ENCODE results near the gene CD33.

- TF ChIP-seq, protein P1, sequence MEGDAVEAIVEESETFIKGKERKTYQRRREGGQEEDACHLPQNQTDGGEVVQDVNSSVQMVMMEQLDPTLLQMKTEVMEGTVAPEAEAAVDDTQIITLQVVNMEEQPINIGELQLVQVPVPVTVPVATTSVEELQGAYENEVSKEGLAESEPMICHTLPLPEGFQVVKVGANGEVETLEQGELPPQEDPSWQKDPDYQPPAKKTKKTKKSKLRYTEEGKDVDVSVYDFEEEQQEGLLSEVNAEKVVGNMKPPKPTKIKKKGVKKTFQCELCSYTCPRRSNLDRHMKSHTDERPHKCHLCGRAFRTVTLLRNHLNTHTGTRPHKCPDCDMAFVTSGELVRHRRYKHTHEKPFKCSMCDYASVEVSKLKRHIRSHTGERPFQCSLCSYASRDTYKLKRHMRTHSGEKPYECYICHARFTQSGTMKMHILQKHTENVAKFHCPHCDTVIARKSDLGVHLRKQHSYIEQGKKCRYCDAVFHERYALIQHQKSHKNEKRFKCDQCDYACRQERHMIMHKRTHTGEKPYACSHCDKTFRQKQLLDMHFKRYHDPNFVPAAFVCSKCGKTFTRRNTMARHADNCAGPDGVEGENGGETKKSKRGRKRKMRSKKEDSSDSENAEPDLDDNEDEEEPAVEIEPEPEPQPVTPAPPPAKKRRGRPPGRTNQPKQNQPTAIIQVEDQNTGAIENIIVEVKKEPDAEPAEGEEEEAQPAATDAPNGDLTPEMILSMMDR (IDR thresholded peaks at IDR 0.05; ENCODE audit: low read length): no peak
- TF ChIP-seq EZH2 (optimal IDR thresholded peaks at IDR 0.05; ENCODE audit: low read depth, low read length): no peak
- TF ChIP-seq EZH2phosphoT487 (IDR thresholded peaks at IDR 0.05; ENCODE audit: low read length): no peak
These were observed 38.9 kb downstream of the CD33 start for GRCh38 chr19:51263808-51264207.

Data from MM.1S (cell line).